Transverse colon (tissue), 4 donors: ENCODE measurements around the gene HAT1. TPM values are rescaled to one million over a fixed set of nuclear protein-coding genes. Genes with fewer than 3 reads are reported as not detected.

ENCODE experiments used
- DNase-seq: peaks from one replicate; pipeline ENCODE4 v3.0.0-alpha.2; 2019
- H3K27ac ChIP-seq, 4 donors: fragments of 200-600 bp; sonication (generic); 2 replicates each; pipeline ENCODE4 v1.5.1; 2016 to 2018; ENCODE audit warnings: inconsistent platforms in 4 of 4
- H3K27me3 ChIP-seq: fragments of 200-600 bp; sonication (generic); 2 replicates; pipeline ENCODE4 v1.5.1; 2017; ENCODE audit warnings: inconsistent platforms
- H3K36me3 ChIP-seq, 4 donors: fragments of 200-600 bp; sonication (generic); 2 replicates each; pipeline ENCODE4 v1.5.1; 2017 to 2019; ENCODE audit warnings: inconsistent platforms in 4 of 4
- H3K4me1 ChIP-seq, 4 donors: fragments of 200-600 bp; sonication (generic); 2 replicates each; pipeline ENCODE4 v1.5.1; 2017 to 2020; ENCODE audit warnings: inconsistent platforms in 4 of 4
- H3K4me3 ChIP-seq, 4 donors: fragments of 200-600 bp; sonication (generic); 1 replicate in 1 of 4; 2 replicates in 3 of 4; pipeline versions ENCODE4 v1.5.1 to v1.6.1; 2017 to 2019; ENCODE audit warnings: inconsistent platforms in 4 of 4
- H3K9me3 ChIP-seq, 2 donors: fragments of 200-600 bp; sonication (generic); 2 replicates each; pipeline ENCODE4 v1.5.1; 2017 to 2019; ENCODE audit warnings: inconsistent platforms in 2 of 2
- EP300 ChIP-seq: sonication (generic); formaldehyde crosslinking; IDR thresholded peaks from one replicate; pipeline ENCODE4 v1.6.1; 2017; ENCODE audit warnings: antibody characterized with exemption, low read depth
- POLR2A ChIP-seq: fragments of 450-650 bp; IDR thresholded peaks from one replicate; pipeline ENCODE4 v1.6.1; 2016; ENCODE audit warnings: antibody characterized with exemption, mild to moderate bottlenecking, moderate library complexity
- POLR2AphosphoS5 ChIP-seq, 3 donors: sonication (generic); formaldehyde crosslinking; IDR thresholded peaks; one replicate each; pipeline ENCODE4 v1.6.1; 2016; ENCODE audit warnings: antibody characterized with exemption in 3 of 3
- WGBS, 2 donors: methylation state at CpG; one replicate each; pipeline ENCODE4 v1.1.5; 2018; ENCODE audit warnings: low coverage in 1 of 2; 5-methylcytosine and 5-hydroxymethylcytosine counted together
- in situ Hi-C, 4 donors: fragments of 200-750 bp; cut with MboI; loops; one replicate each; pipeline versions ENCODE4 v1.15.0 to v1.15.1; 2017; ENCODE audit warnings: low sequenced_read_pairs in 3 of 4, low pct_ligation_motif_present in 1 of 4, low pct_unique_long_range_greater_than_20kb in 1 of 4
- intact Hi-C: fragments of 100-400 bp; cut with DNase I; formaldehyde crosslinking; loops from one replicate; pipeline ENCODE4 v1.15.1; 2023; ENCODE audit warnings: low total_unique reads
- total RNA-seq, 4 donors: library from RNA; depleted of rRNA; stranded (reverse); fragments of >200 nt; gene quantifications; one replicate each; pipeline ENCODE4 v1.1.0, GENCODE V29; 2016
- TF ChIP-seq, protein P1 (sequence below), 5 experiments: fragments of 200-600 bp in 3 of 5; fragments of 450-650 bp in 2 of 5; sonication (generic) in 3 of 5; IDR thresholded peaks; 1 replicate in 2 of 5; 2 replicates in 3 of 5; pipeline ENCODE4 v1.5.1; 2016 to 2017; ENCODE audit warnings: antibody characterized with exemption in 5 of 5, inconsistent platforms in 3 of 5, mild to moderate bottlenecking in 2 of 5, moderate library complexity in 1 of 5

HAT1 gene
- total RNA-seq, 4 donors from 2014 or later, result 4.2 to 19.4 (median 12.0) TPM

DNA sequence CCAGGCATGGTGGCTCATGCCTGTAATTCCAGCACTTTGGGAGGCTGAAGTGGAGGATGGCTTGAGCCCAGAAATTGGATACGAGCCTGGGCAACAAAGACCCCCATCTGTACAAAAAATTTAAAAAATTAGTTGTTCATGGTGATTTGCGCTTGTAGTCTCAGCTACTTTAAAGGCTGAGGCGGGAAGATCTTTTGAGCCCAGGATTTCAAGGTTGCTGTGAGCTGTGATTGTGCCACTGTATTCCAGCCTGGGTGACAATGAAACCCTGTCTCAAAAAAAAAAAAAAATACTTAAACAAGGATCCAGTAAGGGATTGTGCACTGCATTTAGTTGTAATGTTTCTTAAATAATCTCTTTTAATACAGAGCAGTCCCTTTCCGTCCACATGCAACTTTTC, 21.6 kb downstream of the HAT1 start:
- intact Hi-C loops, result no loop called here
- in situ Hi-C loops, result no loop called here

DNA sequence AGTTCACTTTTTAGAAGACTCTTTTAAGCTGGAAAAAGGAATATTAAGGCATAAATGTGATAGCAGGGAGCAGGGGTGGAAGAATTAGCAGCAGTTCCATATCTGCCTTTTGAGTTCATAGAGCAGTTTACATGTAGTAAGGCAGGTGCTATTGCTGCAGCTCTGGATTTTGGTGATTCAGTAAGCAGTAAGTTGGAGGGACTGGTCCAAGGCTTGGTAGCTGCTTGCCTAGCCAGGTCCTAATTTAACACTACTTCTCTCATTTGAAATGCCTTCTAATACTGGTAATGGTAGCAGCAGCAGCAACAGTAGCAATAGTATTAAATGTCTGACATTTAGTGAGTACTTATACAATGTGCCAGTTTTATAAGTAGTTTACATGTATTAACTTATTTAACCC, 30.0 kb downstream of the HAT1 start:
- in situ Hi-C loops (no loop called here), intact Hi-C loops (no loop called here)
- Histone ChIP-seq H3K4me3 (no peak overlapping the region), H3K9me3 (no peaks in the 10 kb centered on the region), H3K4me1 (peaks cover 0 to 4% (median 0%) of the 10 kb centered on the region in 4 donors), H3K27ac (no peak overlapping the region), H3K27me3 (no peaks in the 10 kb centered on the region), H3K36me3 (no peaks in the 10 kb centered on the region)
- no peak for DNase-seq
- TF ChIP-seq POLR2A (no peak), POLR2AphosphoS5 (IDR thresholded peaks at IDR 0.05) (no peak), EP300 (no peak)
- TF ChIP-seq, protein P1, sequence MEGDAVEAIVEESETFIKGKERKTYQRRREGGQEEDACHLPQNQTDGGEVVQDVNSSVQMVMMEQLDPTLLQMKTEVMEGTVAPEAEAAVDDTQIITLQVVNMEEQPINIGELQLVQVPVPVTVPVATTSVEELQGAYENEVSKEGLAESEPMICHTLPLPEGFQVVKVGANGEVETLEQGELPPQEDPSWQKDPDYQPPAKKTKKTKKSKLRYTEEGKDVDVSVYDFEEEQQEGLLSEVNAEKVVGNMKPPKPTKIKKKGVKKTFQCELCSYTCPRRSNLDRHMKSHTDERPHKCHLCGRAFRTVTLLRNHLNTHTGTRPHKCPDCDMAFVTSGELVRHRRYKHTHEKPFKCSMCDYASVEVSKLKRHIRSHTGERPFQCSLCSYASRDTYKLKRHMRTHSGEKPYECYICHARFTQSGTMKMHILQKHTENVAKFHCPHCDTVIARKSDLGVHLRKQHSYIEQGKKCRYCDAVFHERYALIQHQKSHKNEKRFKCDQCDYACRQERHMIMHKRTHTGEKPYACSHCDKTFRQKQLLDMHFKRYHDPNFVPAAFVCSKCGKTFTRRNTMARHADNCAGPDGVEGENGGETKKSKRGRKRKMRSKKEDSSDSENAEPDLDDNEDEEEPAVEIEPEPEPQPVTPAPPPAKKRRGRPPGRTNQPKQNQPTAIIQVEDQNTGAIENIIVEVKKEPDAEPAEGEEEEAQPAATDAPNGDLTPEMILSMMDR (IDR thresholded peaks at IDR 0.05), result no peak

More for the DNA sequence above, 21.6 kb downstream of the HAT1 start:
- H3K9me3 ChIP-seq, result no peaks in the 10 kb centered on the region
- TF ChIP-seq EP300 (no peak), POLR2AphosphoS5 (IDR thresholded peaks at IDR 0.05) (no peak), POLR2A (no peak)
- TF ChIP-seq, protein P1 (IDR thresholded peaks at IDR 0.05), result no peak
- 91 to 95% methylated on average over 4 of the region's 4 CpGs for WGBS, 2 donors
- no peaks in the 10 kb centered on the region for H3K4me1 ChIP-seq
- no peak for DNase-seq
- no peaks in the 10 kb centered on the region for H3K36me3 ChIP-seq
- no peak overlapping the region for H3K4me3 ChIP-seq
- no peak overlapping the region for H3K27ac ChIP-seq
- no peaks in the 10 kb centered on the region for H3K27me3 ChIP-seq

DNA sequence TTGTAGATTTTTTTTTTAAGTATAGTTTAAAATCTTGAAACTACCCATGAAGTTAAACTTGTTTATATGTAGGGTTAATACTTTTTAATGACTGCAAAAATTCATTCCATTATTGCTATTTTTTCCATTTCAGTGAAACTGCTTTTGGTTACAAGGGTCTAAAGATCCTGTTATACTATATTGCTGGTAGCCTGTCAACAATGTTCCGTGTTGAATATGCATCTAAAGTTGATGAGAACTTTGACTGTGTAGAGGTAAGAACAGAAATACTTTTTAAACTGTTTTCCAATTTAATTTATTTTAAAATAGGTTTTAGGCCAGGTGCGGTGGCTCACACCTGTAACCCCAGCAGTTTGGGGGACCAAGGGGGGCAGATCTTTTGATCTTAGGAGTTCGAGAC, 30.5 kb downstream of the HAT1 start:
- Histone ChIP-seq H3K27ac (no peak overlapping the region), H3K4me1 (peaks cover 0 to 4% (median 0%) of the 10 kb centered on the region in 4 donors), H3K4me3 (no peak overlapping the region), H3K9me3 (no peaks in the 10 kb centered on the region), H3K36me3 (no peaks in the 10 kb centered on the region), H3K27me3 (no peaks in the 10 kb centered on the region)
- no peak for DNase-seq
- intact Hi-C loops (no loop called here), in situ Hi-C loops (no loop called here)
- TF ChIP-seq EP300 (no peak), POLR2A (no peak), POLR2AphosphoS5 (IDR thresholded peaks at IDR 0.05) (no peak)
- TF ChIP-seq, protein P1 (IDR thresholded peaks at IDR 0.05), result no peak
- WGBS, 2 donors, result 99 to 100% methylated on average over 2 to 3 of the region's 3 CpGs

DNA sequence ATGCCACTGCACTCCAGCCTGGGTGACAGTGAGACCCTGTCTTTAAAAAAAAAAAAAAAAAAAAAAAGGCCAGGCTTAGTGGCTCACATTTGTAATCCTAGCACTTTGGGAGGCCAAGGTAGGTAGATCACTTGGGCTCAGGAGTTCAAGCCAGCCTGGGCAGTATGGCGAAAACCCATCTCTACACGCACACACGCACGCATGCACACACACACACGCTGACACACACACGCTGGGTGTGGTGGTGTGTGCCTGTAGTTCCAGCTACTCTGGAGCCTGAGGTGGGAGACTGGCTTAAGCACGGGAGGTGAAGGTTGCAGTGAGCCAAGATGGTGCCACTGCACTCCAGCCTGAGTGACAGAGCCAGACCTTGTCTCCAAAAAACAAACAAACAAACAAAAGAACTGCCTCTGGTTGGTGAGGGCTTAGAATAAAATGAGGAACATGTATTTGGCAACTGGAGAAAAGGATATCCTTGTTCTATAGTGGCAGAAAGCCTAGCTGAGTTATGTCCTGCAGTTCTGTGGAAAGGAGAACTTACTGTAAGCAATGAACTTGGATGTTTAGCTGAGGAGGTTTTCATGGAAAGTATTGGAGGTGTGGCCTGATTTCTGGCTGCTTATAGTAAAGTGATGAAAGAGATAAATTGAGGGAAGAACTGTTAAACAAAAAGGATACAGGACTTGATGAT, 34.0 kb downstream of the HAT1 start:
- Histone ChIP-seq H3K9me3 (no peaks in the 10 kb centered on the region), H3K4me3 (no peak overlapping the region), H3K27me3 (no peaks in the 10 kb centered on the region), H3K27ac (no peak overlapping the region), H3K36me3 (no peaks in the 10 kb centered on the region), H3K4me1 (peaks cover 0 to 10% (median 0%) of the 10 kb centered on the region in 4 donors)
- TF ChIP-seq, protein P1 (IDR thresholded peaks at IDR 0.05), result no peak
- TF ChIP-seq POLR2A, result no peak
- no peak for TF ChIP-seq POLR2AphosphoS5 (IDR thresholded peaks at IDR 0.05)
- no peak for TF ChIP-seq EP300
- WGBS, 2 donors, result 96 to 100% methylated on average over 4 to 7 of the region's 7 CpGs
- in situ Hi-C loops (no loop called here), intact Hi-C loops (no loop called here)
- no peak for DNase-seq
